Neutrophil (primary cell): ENCODE results near the gene NTRK3.

Experiments used
- H3K27ac ChIP-seq: fragments of 200-600 bp; sonication (generic); 2 replicates; pipeline ENCODE4 v1.5.1; 2016; ENCODE audit warnings: mild to moderate bottlenecking, moderate library complexity
- H3K27me3 ChIP-seq: fragments of 200-600 bp; sonication (generic); 2 replicates; pipeline ENCODE4 v1.6.0; 2016; ENCODE audit warnings: mild to moderate bottlenecking
- H3K36me3 ChIP-seq: fragments of 200-600 bp; sonication (generic); 2 replicates; pipeline ENCODE4 v1.5.1; 2017
- H3K4me1 ChIP-seq, 2 experiments: fragments of 200-600 bp in 1 of 2; sonication (generic) in 1 of 2; 1 replicate in 1 of 2; 2 replicates in 1 of 2; pipeline versions ENCODE4 v1.5.1 to v1.6.1; 2013 to 2016; ENCODE audit warnings: low read depth in 1 of 2, low read length in 1 of 2, mild to moderate bottlenecking in 1 of 2, moderate library complexity in 1 of 2; ENCODE audit not compliant: control insufficient read depth in 1 of 2, insufficient read depth in 1 of 2
- H3K4me3 ChIP-seq, 2 experiments: fragments of 200-600 bp in 1 of 2; sonication (generic) in 1 of 2; 1 replicate in 1 of 2; 2 replicates in 1 of 2; pipeline ENCODE4 v1.5.1; 2013 to 2016; ENCODE audit warnings: low read depth in 1 of 2, low read length in 1 of 2, mild to moderate bottlenecking in 1 of 2, moderate library complexity in 1 of 2
- H3K9me3 ChIP-seq: fragments of 200-600 bp; sonication (generic); 2 replicates; pipeline ENCODE4 v1.5.1; 2016
- TF ChIP-seq, protein P1 (sequence below): fragments of 200-600 bp; sonication (generic); IDR thresholded peaks from 2 replicates; pipeline ENCODE4 v1.5.1; 2016; ENCODE audit warnings: antibody characterized with exemption

NTRK3 gene

DNA sequence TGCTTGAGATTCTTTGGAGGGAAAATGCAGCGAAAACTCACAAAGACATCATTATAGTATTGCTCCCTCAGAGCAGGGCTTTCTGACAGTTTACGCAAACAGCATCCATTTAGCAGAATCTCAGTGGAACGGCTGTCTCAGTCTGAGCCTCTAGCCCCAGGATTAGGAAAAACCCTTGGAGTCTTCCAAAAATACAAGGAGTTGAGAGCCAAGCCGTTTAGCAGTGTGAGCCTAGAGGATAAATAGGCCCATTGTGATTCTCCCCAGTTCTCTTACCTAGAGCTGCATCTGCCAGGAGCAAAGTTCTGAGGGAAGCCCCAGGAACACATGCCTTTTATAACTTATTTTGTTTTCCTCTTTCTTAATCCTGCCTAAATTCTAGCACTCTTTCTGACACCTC is 359.6 kb downstream of the NTRK3 start:
- H3K9me3 ChIP-seq, result no peaks in the 10 kb centered on the region
- no peak overlapping the region for H3K27ac ChIP-seq
- no peaks in the 10 kb centered on the region for H3K36me3 ChIP-seq
- TF ChIP-seq, protein P1, sequence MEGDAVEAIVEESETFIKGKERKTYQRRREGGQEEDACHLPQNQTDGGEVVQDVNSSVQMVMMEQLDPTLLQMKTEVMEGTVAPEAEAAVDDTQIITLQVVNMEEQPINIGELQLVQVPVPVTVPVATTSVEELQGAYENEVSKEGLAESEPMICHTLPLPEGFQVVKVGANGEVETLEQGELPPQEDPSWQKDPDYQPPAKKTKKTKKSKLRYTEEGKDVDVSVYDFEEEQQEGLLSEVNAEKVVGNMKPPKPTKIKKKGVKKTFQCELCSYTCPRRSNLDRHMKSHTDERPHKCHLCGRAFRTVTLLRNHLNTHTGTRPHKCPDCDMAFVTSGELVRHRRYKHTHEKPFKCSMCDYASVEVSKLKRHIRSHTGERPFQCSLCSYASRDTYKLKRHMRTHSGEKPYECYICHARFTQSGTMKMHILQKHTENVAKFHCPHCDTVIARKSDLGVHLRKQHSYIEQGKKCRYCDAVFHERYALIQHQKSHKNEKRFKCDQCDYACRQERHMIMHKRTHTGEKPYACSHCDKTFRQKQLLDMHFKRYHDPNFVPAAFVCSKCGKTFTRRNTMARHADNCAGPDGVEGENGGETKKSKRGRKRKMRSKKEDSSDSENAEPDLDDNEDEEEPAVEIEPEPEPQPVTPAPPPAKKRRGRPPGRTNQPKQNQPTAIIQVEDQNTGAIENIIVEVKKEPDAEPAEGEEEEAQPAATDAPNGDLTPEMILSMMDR, result no peak
- no peaks in the 10 kb centered on the region for H3K27me3 ChIP-seq
- H3K4me1 ChIP-seq, result peaks cover 12 to 15% of the 10 kb centered on the region in 2 experiments
- no peak overlapping the region for H3K4me3 ChIP-seq

DNA sequence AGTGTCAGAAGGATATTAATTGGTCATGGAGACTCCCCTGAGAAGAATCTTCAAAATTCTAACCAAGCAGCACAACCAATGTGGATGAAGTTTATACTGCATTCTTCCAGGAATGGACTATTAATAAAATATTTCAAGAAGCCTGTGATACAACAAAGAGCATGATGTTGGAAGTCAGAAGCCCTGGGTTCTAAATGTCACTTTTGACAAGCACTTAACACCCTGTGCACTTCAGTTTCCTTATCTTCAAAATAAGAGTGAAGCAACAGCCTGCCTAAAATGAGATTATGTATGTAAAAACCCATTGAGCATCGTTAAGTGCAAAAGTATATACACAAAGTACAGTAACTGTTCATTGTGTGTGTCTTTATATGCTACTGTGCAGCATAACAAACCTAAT is 369.4 kb downstream of the NTRK3 start:
- Histone ChIP-seq H3K9me3 (no peaks in the 10 kb centered on the region), H3K27me3 (no peaks in the 10 kb centered on the region), H3K4me1 (no peaks in the 10 kb centered on the region), H3K27ac (no peak overlapping the region), H3K4me3 (no peak overlapping the region), H3K36me3 (no peaks in the 10 kb centered on the region)
- TF ChIP-seq, protein P1, result no peak

DNA sequence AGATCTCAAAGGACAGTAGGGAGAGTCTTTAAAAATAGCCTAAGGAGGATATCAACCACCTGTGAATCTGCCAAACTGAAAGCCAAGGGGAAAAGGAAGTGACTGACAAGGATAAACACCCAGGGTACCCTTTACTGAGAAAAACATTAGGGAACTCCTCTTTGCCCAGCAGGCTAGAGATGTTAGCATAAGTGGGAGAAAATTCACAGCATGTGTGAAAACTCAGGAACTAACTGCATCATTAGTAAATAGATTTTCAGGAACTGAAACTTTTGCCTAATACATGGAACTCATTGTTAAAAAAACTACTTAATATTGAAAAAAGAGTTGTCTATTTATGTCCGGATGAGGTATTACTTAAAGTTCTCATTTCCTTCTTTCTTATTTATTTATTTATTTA is 375.5 kb downstream of the NTRK3 start:
- Histone ChIP-seq H3K4me3 (no peak overlapping the region), H3K4me1 (no peaks in the 10 kb centered on the region), H3K36me3 (no peaks in the 10 kb centered on the region), H3K9me3 (no peaks in the 10 kb centered on the region), H3K27me3 (peaks cover 3% of the 10 kb centered on the region), H3K27ac (no peak overlapping the region)
- TF ChIP-seq, protein P1, result no peak

DNA sequence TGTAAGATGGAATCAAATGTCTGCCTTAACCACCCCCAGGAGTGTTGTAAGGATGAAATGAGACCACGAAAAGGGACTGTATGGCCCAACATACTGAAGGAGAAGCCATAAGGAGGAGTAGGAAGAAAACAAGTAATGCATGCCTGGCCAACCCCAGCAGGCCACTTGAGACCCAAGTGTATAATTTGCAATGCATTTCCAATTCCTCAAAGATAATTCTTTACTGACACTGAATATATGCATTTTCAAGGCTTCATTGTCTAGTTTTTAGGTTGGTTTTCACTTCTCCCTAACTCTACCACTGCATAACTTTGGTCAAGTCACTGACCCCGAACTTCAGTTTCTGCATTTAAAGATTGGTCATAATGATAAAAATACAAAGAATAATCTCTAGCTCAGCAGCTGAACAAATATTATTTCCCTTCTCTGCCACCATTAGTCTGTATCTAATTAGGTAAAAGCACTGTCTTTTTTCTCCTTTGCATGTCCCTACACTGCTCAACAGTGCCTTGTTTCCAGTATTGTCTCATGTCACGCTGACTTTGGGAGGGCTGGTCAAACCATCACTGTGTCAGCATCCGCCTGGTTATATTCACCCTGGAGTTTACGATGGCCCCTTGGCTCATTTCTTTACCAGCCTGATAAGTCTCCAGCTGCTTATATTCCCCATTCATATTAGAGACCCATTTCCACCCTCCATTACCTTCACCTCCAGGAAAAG is 378.6 kb downstream of the NTRK3 start:
- no peaks in the 10 kb centered on the region for H3K36me3 ChIP-seq
- H3K9me3 ChIP-seq, result no peaks in the 10 kb centered on the region
- TF ChIP-seq, protein P1, result no peak
- no peak overlapping the region for H3K27ac ChIP-seq
- H3K4me3 ChIP-seq, result no peak overlapping the region
- peaks cover 3% of the 10 kb centered on the region for H3K27me3 ChIP-seq
- H3K4me1 ChIP-seq, result peaks cover 3 to 8% of the 10 kb centered on the region in 2 experiments

DNA sequence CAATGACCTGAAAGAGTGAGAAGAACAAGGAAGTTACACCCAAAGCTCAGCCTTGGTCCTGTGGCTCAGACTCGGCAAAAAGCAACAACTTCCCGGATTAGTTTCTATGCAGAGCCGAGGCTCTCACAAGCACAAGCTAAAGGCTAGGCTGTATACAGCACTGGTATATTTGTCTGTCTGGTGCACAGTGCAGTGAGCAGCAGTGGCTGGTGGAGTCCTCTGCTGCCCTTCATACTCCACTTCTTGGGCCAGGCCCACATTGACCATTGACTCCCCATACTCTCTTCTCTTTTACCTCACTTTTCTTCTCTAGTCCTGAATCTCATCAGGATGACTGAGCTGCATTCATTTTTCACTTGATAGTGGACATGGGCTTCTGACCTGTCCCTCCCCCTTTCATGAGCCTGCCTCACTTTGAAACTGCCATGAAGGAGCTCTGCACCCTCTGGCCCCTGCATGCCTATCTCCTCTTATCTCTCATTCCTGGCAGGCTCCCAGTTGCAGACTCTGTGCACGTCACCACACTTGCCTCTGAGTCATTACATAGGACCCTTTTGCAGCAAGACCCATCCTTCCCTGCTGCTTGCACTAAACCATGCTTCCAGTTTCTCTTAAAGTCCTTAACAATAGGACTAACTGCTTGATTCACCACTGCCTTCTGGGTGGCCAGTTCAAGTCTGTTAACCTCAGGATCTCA is 379.3 kb downstream of the NTRK3 start:
- Histone ChIP-seq H3K27me3 (peaks cover 3% of the 10 kb centered on the region), H3K4me1 (peaks cover 3 to 13% of the 10 kb centered on the region in 2 experiments), H3K9me3 (no peaks in the 10 kb centered on the region), H3K4me3 (no peak overlapping the region), H3K27ac (no peak overlapping the region), H3K36me3 (no peaks in the 10 kb centered on the region)
- TF ChIP-seq, protein P1, result no peak
